Vagina (tissue), 2 donors: ENCODE measurements around the gene OSTN.

Source experiments
- CTCF ChIP-seq, 3 experiments: fragments of 450-650 bp in 2 of 3; fragments of 200-600 bp in 1 of 3; sonication (generic) in 1 of 3; IDR thresholded peaks; one replicate each; pipeline ENCODE4 v1.5.1; 2017 to 2019; ENCODE audit warnings: antibody characterized with exemption in 3 of 3, mild to moderate bottlenecking in 2 of 3, moderate library complexity in 2 of 3
- POLR2A ChIP-seq, 2 donors: fragments of 450-650 bp; IDR thresholded peaks; one replicate each; pipeline ENCODE4 v1.6.1; 2017; ENCODE audit warnings: antibody characterized with exemption in 2 of 2, mild to moderate bottlenecking in 2 of 2, moderate library complexity in 2 of 2

DNA sequence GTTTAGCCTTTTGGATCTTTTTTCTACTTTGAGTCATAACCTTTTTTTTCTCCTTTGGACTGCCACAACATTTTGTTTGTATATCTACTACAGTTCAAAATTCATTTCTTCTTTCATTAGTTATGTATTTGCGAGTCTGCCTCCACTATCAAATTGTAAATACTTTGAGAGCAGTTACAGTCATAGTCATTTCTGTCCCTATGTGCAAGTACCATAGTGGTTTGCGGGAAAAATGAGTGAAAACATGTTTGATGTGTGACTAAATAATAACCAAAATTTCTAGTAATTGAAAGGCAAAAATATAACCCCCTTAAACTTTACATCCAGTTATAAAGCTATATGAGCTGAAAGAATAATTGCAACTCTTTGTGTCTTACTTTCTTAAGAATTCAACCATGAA, 84.4 kb downstream of the OSTN start:
- TF ChIP-seq CTCF (IDR thresholded peaks at IDR 0.05) = no peak
- no peak for TF ChIP-seq POLR2A (IDR thresholded peaks at IDR 0.05)
